Activated T-helper 9 cell treated with anti-CD3 and anti-CD28 coated beads, Interleukin-2, amount 50 U/mL, for 16 hours (primary cell): ENCODE data around the gene DRC3.

Experiments used
- DNase-seq: peaks from one replicate; pipeline ENCODE4 v3.0.0-alpha.2; 2020; ENCODE audit warnings: low read depth

Gene DRC3

GRCh38 chr17:17970699-17971430 lies 1.8 kb upstream of the DRC3 start:
- no peak for DNase-seq

- no peak for DNase-seq
Measured at GRCh38 chr17:17971431-17972125, 1.1 kb upstream of the DRC3 start.

GRCh38 chr17:17972952-17973254 lies 241 bp downstream of the DRC3 start:
- DNase-seq, result no peak

- no peak for DNase-seq
Measured at GRCh38 chr17:17975436-17975835, 2.8 kb downstream of the DRC3 start.

GRCh38 chr17:17976931-17977570 lies 4.4 kb downstream of the DRC3 start:
- no peak for DNase-seq

- DNase-seq, result no peak
Measured at GRCh38 chr17:17978481-17979424, 6.1 kb downstream of the DRC3 start.

GRCh38 chr17:17979778-17980177 lies 7.1 kb downstream of the DRC3 start:
- DNase-seq, result no peak

- no peak for DNase-seq
Measured at GRCh38 chr17:17981330-17981729, 8.7 kb downstream of the DRC3 start.

GRCh38 chr17:17982801-17983200 lies 10.1 kb downstream of the DRC3 start:
- DNase-seq, result no peak

- no peak for DNase-seq
Measured at GRCh38 chr17:17983376-17983775, 10.7 kb downstream of the DRC3 start.

- DNase-seq, result no peak
Measured at GRCh38 chr17:17983776-17984175, 11.1 kb downstream of the DRC3 start.

GRCh38 chr17:17985153-17985552 lies 12.5 kb downstream of the DRC3 start:
- DNase-seq, result no peak

GRCh38 chr17:17985555-17985954 lies 12.9 kb downstream of the DRC3 start:
- DNase-seq, result no peak

- no peak for DNase-seq
Measured at GRCh38 chr17:17987187-17987896, 14.7 kb downstream of the DRC3 start.

- no peak for DNase-seq
Measured at GRCh38 chr17:17987901-17988300, 15.2 kb downstream of the DRC3 start.

GRCh38 chr17:17988427-17988945 lies 15.8 kb downstream of the DRC3 start:
- no peak for DNase-seq

- no peak for DNase-seq
Measured at GRCh38 chr17:17989081-17989480, 16.4 kb downstream of the DRC3 start.

GRCh38 chr17:17989618-17990017 lies 17.0 kb downstream of the DRC3 start:
- DNase-seq, result no peak

GRCh38 chr17:17990282-17990681 lies 17.6 kb downstream of the DRC3 start:
- no peak for DNase-seq

- no peak for DNase-seq
Measured at GRCh38 chr17:17993366-17993765, 20.7 kb downstream of the DRC3 start.

GRCh38 chr17:17993852-17994251 lies 21.2 kb downstream of the DRC3 start:
- no peak for DNase-seq
